Forelimb muscle (tissue), 1 donor: ENCODE data around the gene SLIT3. TPM values are rescaled to one million over a fixed set of nuclear protein-coding genes. Genes with fewer than 3 reads are reported as not detected.

Source experiments
- DNase-seq: peaks from one replicate; pipeline ENCODE4 v3.0.0-alpha.2; 2013; ENCODE audit warnings: low read depth
- polyA plus RNA-seq: library from polyadenylated mRNA; unstranded; fragments of 120-200 nt; gene quantifications from one replicate; pipeline ENCODE4 v1.2.1, GENCODE V29; 2013; ENCODE audit not compliant: insufficient read length

The SLIT3 gene
- polyA plus RNA-seq, 1 donor, result 6.8 TPM

- DNase-seq, result no peak
Measured at GRCh38 chr5:169265888-169266287, 35.1 kb downstream of the SLIT3 start.

GRCh38 chr5:169263591-169263990 lies 37.3 kb downstream of the SLIT3 start:
- DNase-seq, result no peak

GRCh38 chr5:169260896-169261569 lies 39.9 kb downstream of the SLIT3 start:
- DNase-seq, result no peak

- no peak for DNase-seq
Measured at GRCh38 chr5:169258372-169259000, 42.5 kb downstream of the SLIT3 start.

- no peak for DNase-seq
Measured at GRCh38 chr5:169256191-169256590, 44.7 kb downstream of the SLIT3 start.

- no peak for DNase-seq
Measured at GRCh38 chr5:169253071-169253470, 47.9 kb downstream of the SLIT3 start.

GRCh38 chr5:169251333-169252084 lies 49.4 kb downstream of the SLIT3 start:
- DNase-seq, result no peak

GRCh38 chr5:169250887-169251286 lies 50.1 kb downstream of the SLIT3 start:
- DNase-seq, result no peak

- no peak for DNase-seq
Measured at GRCh38 chr5:169248996-169249395, 51.9 kb downstream of the SLIT3 start.

GRCh38 chr5:169248550-169248949 lies 52.4 kb downstream of the SLIT3 start:
- no peak for DNase-seq

- DNase-seq, result no peak
Measured at GRCh38 chr5:169244812-169245211, 56.1 kb downstream of the SLIT3 start.

- no peak for DNase-seq
Measured at GRCh38 chr5:169243651-169244422, 57.1 kb downstream of the SLIT3 start.

- DNase-seq, result no peak
Measured at GRCh38 chr5:169242849-169243186, 58.1 kb downstream of the SLIT3 start.

GRCh38 chr5:169242175-169242848 lies 58.6 kb downstream of the SLIT3 start:
- no peak for DNase-seq

- DNase-seq, result no peak
Measured at GRCh38 chr5:169229342-169229892, 71.5 kb downstream of the SLIT3 start.

GRCh38 chr5:169226895-169227294 lies 74.0 kb downstream of the SLIT3 start:
- DNase-seq, result no peak

GRCh38 chr5:169225830-169226356 lies 75.0 kb downstream of the SLIT3 start:
- DNase-seq, result no peak

- DNase-seq, result no peak
Measured at GRCh38 chr5:169223595-169223953, 77.4 kb downstream of the SLIT3 start.

GRCh38 chr5:169222934-169223594 lies 77.9 kb downstream of the SLIT3 start:
- no peak for DNase-seq

- DNase-seq, result no peak
Measured at GRCh38 chr5:169221519-169221918, 79.4 kb downstream of the SLIT3 start.

- no peak for DNase-seq
Measured at GRCh38 chr5:169219961-169220360, 81.0 kb downstream of the SLIT3 start.
